CD14-positive monocyte (primary cell): ENCODE data around the gene POLRMT. TPM values are rescaled to one million over a fixed set of nuclear protein-coding genes. Genes with fewer than 3 reads are reported as not detected.

Experiments used
- DNase-seq, 3 donors: peaks; one replicate each; pipeline ENCODE4 v3.0.0-alpha.2; 2011 to 2022
- H2AFZ ChIP-seq: 2 replicates; pipeline ENCODE4 v1.6.0; 2012; ENCODE audit warnings: mild to moderate bottlenecking, low read depth, low read length, inconsistent platforms; ENCODE audit not compliant: insufficient read depth, poor library complexity, severe bottlenecking
- H3K27ac ChIP-seq, 2 donors: 1 replicate in 1 of 2; 2 replicates in 1 of 2; pipeline ENCODE4 v1.5.1; 2012 to 2013; ENCODE audit warnings: low read length in 2 of 2, control low read depth in 1 of 2, inconsistent platforms in 1 of 2, low read depth in 1 of 2, mild to moderate bottlenecking in 1 of 2
- H3K27me3 ChIP-seq, 2 donors: one replicate each; pipeline versions ENCODE4 v1.6.0 to v1.6.1; 2011 to 2013; ENCODE audit warnings: low read length in 2 of 2; ENCODE audit not compliant: control insufficient read depth in 2 of 2, insufficient read depth in 2 of 2
- H3K36me3 ChIP-seq, 2 donors: replicated peaks in 1 of 2; 1 replicate in 1 of 2; 2 replicates in 1 of 2; pipeline versions ENCODE4 v1.5.1 to v1.6.1; 2012 to 2013; ENCODE audit warnings: low read length in 2 of 2, control low read depth in 1 of 2, inconsistent platforms in 1 of 2, mild to moderate bottlenecking in 1 of 2; ENCODE audit not compliant: insufficient read depth in 2 of 2, control insufficient read depth in 1 of 2
- H3K4me1 ChIP-seq, 2 donors: 1 replicate in 1 of 2; 2 replicates in 1 of 2; pipeline versions ENCODE4 v1.5.1 to v1.6.1; 2012 to 2013; ENCODE audit warnings: low read length in 2 of 2, control low read depth in 1 of 2, inconsistent platforms in 1 of 2, mild to moderate bottlenecking in 1 of 2, moderate library complexity in 1 of 2; ENCODE audit not compliant: insufficient read depth in 2 of 2, control insufficient read depth in 1 of 2
- H3K4me2 ChIP-seq: replicated peaks from 2 replicates; pipeline ENCODE3; 2012; ENCODE audit warnings: low read length, moderate library complexity, mild to moderate bottlenecking; ENCODE audit not compliant: poor library complexity, severe bottlenecking; ENCODE audit errors: extremely low read depth
- H3K4me3 ChIP-seq, 3 experiments: fragments of 200-600 bp in 1 of 3; sonication (generic) in 1 of 3; replicated peaks in 1 of 3; 1 replicate in 2 of 3; 2 replicates in 1 of 3; pipeline ENCODE4 v1.5.1; 2011 to 2013; ENCODE audit warnings: low read length in 3 of 3, mild to moderate bottlenecking in 3 of 3, control low read depth in 2 of 3, low read depth in 2 of 3, inconsistent platforms in 1 of 3, moderate library complexity in 1 of 3
- H3K79me2 ChIP-seq: 2 replicates; pipeline ENCODE4 v1.6.0; 2012; ENCODE audit warnings: mild to moderate bottlenecking, control low read depth, inconsistent platforms, low read length, moderate library complexity; ENCODE audit not compliant: insufficient read depth
- H3K9ac ChIP-seq: 2 replicates; pipeline ENCODE4 v1.6.0; 2017; ENCODE audit warnings: low read length, mild to moderate bottlenecking; ENCODE audit not compliant: insufficient read depth, poor library complexity, severe bottlenecking
- H3K9me3 ChIP-seq, 2 donors: replicated peaks in 1 of 2; 1 replicate in 1 of 2; 2 replicates in 1 of 2; pipeline versions ENCODE4 v1.5.1 to v1.6.1; 2012 to 2013; ENCODE audit warnings: low read length in 2 of 2, control low read depth in 1 of 2; ENCODE audit not compliant: control insufficient read depth in 1 of 2, insufficient read depth in 1 of 2
- H4K20me1 ChIP-seq: 2 replicates; pipeline ENCODE4 v1.6.0; 2012; ENCODE audit warnings: mild to moderate bottlenecking, low read length, control low read depth, moderate library complexity; ENCODE audit not compliant: insufficient read depth
- H3K27ac Mint-ChIP-seq, 7 donors: one replicate each; pipeline ENCODE4 v1.8.0; 2020; ENCODE audit warnings: mild to moderate bottlenecking in 7 of 7, mixed read lengths in 7 of 7, moderate library complexity in 6 of 7, inconsistent platforms in 2 of 7
- H3K27me3 Mint-ChIP-seq, 3 donors: one replicate each; pipeline ENCODE4 v1.8.0; 2021 to 2022; ENCODE audit warnings: low read depth in 3 of 3, mild to moderate bottlenecking in 3 of 3, mixed read lengths in 3 of 3, moderate library complexity in 3 of 3, inconsistent platforms in 1 of 3
- H3K36me3 Mint-ChIP-seq, 2 donors: one replicate each; pipeline ENCODE4 v1.8.0; 2020; ENCODE audit warnings: mixed read lengths in 2 of 2, inconsistent platforms in 1 of 2, mild to moderate bottlenecking in 1 of 2
- H3K4me1 Mint-ChIP-seq: one replicate; pipeline ENCODE4 v1.8.0; 2020; ENCODE audit warnings: mild to moderate bottlenecking, mixed read lengths
- H3K4me3 Mint-ChIP-seq, 2 donors: one replicate each; pipeline ENCODE4 v1.8.0; 2020; ENCODE audit warnings: mild to moderate bottlenecking in 2 of 2, mixed read lengths in 2 of 2, moderate library complexity in 1 of 2
- H3K9me3 Mint-ChIP-seq, 7 donors: one replicate each; pipeline ENCODE4 v1.8.0; 2020 to 2022; ENCODE audit warnings: mixed read lengths in 7 of 7, mild to moderate bottlenecking in 6 of 7, moderate library complexity in 6 of 7, inconsistent platforms in 2 of 7
- WGBS: methylation state at CpG from one replicate; pipeline ENCODE4 v1.1.5; 2013; ENCODE audit warnings: missing lambda C conversion rate; ENCODE audit not compliant: insufficient coverage; 5-methylcytosine and 5-hydroxymethylcytosine counted together
- intact Hi-C, 2 donors: fragments of 100-400 bp; cut with micrococcal nuclease; formaldehyde crosslinking; loops; one replicate each; pipeline versions ENCODE4 v1.15.0 to v1.15.1; 2023
- polyA plus RNA-seq, 3 donors: library from polyadenylated mRNA; depleted of rRNA in 1 of 3; unstranded in 2 of 3; stranded (reverse) in 1 of 3; fragments of 300-500 nt in 2 of 3; fragments of >200 nt in 1 of 3; fragmentation: Illumina TruSeq in 2 of 3; gene quantifications; 1 replicate in 2 of 3; 2 replicates in 1 of 3; pipeline ENCODE4 v1.2.3, GENCODE V29; 2012 to 2021
- TF ChIP-seq, protein P1 (sequence below): fragments of 200-600 bp; IDR thresholded peaks from one replicate; pipeline ENCODE4 v1.8.0; 2022; ENCODE audit warnings: antibody characterized with exemption, mild to moderate bottlenecking

Gene POLRMT
- polyA plus RNA-seq, 3 donors, result 16.2 to 40.5 (median 17.6) TPM

DNA sequence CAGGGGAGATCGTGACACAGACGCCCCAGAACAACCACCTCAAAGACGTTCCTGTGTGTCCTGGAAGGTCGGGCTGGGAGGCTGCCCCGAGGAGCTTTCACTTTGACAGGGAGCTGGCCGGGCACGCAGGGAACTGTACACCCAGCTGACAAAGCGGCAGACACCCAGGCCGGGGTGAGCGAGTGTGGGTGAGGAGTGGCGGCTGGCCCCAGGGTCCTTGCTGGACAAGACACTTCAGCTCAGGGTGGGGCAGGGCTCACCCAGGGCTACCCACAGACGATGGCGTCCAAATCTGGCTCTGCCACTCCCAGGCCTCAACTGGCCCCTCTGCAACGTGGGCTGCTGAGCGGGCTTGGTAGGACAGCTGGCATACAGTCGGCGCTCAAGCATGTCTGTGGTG, 8.4 kb upstream of the POLRMT start:
- Mint-ChIP-seq H3K27ac (no peak overlapping the region), H3K9me3 (peaks cover 0 to 9% (median 4%) of the 10 kb centered on the region in 7 donors), H3K4me3 (no peak overlapping the region), H3K4me1 (peaks cover 6% of the 10 kb centered on the region), H3K36me3 (peaks cover 9 to 20% of the 10 kb centered on the region in 2 donors), H3K27me3 (peaks cover 22 to 33% (median 25%) of the 10 kb centered on the region in 3 donors)
- H3K4me1 ChIP-seq, result peaks cover 7 to 16% of the 10 kb centered on the region in 2 donors
- peaks cover 24% of the 10 kb centered on the region for H4K20me1 ChIP-seq
- no peak for DNase-seq
- peaks cover 16 to 18% of the 10 kb centered on the region in 2 donors for H3K36me3 ChIP-seq
- H3K4me3 ChIP-seq, result no peak overlapping the region
- TF ChIP-seq, protein P1, sequence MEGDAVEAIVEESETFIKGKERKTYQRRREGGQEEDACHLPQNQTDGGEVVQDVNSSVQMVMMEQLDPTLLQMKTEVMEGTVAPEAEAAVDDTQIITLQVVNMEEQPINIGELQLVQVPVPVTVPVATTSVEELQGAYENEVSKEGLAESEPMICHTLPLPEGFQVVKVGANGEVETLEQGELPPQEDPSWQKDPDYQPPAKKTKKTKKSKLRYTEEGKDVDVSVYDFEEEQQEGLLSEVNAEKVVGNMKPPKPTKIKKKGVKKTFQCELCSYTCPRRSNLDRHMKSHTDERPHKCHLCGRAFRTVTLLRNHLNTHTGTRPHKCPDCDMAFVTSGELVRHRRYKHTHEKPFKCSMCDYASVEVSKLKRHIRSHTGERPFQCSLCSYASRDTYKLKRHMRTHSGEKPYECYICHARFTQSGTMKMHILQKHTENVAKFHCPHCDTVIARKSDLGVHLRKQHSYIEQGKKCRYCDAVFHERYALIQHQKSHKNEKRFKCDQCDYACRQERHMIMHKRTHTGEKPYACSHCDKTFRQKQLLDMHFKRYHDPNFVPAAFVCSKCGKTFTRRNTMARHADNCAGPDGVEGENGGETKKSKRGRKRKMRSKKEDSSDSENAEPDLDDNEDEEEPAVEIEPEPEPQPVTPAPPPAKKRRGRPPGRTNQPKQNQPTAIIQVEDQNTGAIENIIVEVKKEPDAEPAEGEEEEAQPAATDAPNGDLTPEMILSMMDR, result no peak
- H3K4me2 ChIP-seq, result no peak overlapping the region
- no peak overlapping the region for H3K9ac ChIP-seq
- intact Hi-C loops, result no loop called here
- H3K9me3 ChIP-seq, result no peaks in the 10 kb centered on the region
- no peaks in the 10 kb centered on the region for H3K79me2 ChIP-seq
- peaks cover 0 to 18% of the 10 kb centered on the region in 2 donors for H3K27me3 ChIP-seq
- 92% methylated on average over 15 of the region's 17 CpGs for WGBS
- no peak overlapping the region for H3K27ac ChIP-seq
- no peak overlapping the region for H2AFZ ChIP-seq

DNA sequence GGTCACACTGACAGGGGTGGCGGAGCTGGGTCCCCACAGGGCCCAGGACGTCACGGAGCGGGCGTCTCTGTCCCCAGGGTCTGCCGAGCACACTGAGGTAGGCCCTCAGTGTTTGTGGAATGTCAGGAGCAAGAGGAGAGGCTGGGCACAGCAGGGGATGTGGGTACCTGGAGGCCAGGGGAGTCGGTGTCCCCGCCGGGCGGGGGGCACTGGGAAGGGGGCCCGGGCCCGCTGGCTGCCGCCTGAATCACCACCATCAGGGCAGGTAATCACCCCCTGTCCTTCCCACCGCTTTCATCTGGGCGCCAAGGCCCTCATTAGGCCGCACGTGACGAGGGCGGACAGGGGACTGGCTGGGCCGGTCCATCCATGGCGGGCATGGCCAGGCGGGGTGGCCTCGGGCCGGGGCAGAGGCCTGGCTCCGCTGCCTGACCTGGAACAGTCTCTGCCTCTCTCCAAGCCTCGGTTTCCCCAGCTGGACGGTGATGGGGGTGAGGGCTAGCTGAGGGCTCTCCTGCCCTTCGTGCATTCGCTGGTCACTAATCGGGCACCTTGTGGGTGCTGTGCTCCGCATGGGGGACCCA, 7.4 kb upstream of the POLRMT start:
- peaks cover 0 to 18% of the 10 kb centered on the region in 2 donors for H3K27me3 ChIP-seq
- no peak for DNase-seq
- peaks cover 14% of the 10 kb centered on the region for H4K20me1 ChIP-seq
- H3K79me2 ChIP-seq, result no peaks in the 10 kb centered on the region
- WGBS, result 89% methylated on average over 24 of the region's 31 CpGs
- H3K36me3 ChIP-seq, result peaks cover 8% of the 10 kb centered on the region in 2 donors
- H3K4me3 ChIP-seq, result no peak overlapping the region
- no peaks in the 10 kb centered on the region for H3K9me3 ChIP-seq
- no peak overlapping the region for H3K27ac ChIP-seq
- intact Hi-C loops, result no loop called here
- H2AFZ ChIP-seq, result no peak overlapping the region
- Mint-ChIP-seq H3K9me3 (peaks cover 0 to 9% (median 4%) of the 10 kb centered on the region in 7 donors), H3K4me1 (peaks cover 6% of the 10 kb centered on the region), H3K36me3 (peaks cover 4 to 12% of the 10 kb centered on the region in 2 donors), H3K27ac (peak overlapping the region in 1 of 7 donors; percentile 55), H3K27me3 (peaks cover 22 to 33% (median 25%) of the 10 kb centered on the region in 3 donors), H3K4me3 (peak overlapping the region in 1 of 2 donors; percentile 60)
- H3K9ac ChIP-seq, result no peak overlapping the region
- no peak overlapping the region for H3K4me2 ChIP-seq
- TF ChIP-seq, protein P1, result no peak
- peaks cover 7 to 16% of the 10 kb centered on the region in 2 donors for H3K4me1 ChIP-seq
